HG02981 (cell line): ENCODE results near the gene FAM50B.

Experiments
- ATAC-seq: cut with Tn5 transposase; IDR thresholded peaks from one replicate; pipeline ENCODE4 v1.9.1; 2021; ENCODE audit warnings: mild to moderate bottlenecking, moderate library complexity; ENCODE audit not compliant: unreplicated experiment

FAM50B gene

DNA sequence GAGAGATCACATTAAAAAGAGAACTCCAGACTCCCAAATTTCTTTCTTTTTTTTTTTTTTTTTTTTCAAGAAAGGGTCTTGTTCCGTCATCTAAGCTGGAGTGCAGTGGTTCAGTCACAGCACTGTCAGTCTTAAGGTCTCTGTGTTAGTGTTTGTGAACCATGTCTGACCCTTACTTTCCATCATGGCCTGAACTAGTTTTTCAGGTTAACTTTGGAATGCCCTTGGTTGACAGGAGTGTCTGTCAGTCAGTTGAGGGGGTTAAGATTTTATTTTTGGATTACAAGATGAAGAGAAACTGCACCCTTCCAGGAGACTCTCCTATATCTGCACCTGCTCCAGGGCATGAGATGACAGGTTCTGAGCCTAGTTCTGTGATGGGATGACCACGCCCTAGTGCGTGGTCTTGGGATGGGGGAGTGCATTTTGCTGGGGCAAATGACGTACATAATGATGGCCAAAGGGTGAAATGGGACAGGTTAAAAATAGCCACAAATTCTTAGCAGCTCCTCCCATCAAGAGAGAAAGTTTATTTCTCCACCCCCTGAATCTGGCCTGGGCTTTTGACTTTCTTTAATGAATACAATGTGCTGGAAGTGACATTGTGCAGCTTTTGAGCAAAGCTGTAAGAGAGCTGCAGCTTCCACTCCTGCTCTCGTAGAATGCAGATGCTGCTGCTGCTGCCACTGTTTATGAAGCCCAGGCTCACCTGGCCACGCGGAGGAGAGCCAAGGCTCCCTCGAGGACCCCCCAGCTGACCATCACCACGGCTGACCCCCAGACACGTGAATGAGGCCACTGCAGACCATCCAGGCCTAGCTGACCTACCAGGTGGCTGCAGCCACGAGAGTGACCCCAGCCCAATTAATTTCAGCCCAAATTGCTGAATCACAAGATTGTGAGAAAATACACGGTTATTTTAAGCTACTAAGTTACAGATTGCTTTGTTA is 29.7 kb upstream of the FAM50B start:
- ATAC-seq: no peak

DNA sequence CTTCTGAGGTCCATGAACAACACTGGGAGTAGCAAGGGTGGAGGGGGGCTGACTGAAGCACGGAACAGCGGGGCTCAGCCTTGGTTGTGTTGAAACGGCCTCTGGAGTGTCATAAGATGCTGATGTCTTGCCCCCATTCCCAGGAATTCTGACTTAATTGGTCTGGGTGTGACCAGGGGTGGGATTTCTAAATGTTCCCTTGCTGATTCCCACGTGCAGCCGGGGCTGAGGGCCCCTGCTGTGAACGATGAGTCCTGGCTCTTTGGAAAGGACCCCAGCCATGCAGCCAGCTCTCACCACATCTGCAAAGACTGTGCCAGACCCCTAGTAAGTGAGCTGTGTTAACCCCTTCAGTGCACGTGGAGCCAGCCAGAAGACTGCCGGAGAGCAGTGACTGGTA is 28.6 kb upstream of the FAM50B start:
- ATAC-seq: no peak

DNA sequence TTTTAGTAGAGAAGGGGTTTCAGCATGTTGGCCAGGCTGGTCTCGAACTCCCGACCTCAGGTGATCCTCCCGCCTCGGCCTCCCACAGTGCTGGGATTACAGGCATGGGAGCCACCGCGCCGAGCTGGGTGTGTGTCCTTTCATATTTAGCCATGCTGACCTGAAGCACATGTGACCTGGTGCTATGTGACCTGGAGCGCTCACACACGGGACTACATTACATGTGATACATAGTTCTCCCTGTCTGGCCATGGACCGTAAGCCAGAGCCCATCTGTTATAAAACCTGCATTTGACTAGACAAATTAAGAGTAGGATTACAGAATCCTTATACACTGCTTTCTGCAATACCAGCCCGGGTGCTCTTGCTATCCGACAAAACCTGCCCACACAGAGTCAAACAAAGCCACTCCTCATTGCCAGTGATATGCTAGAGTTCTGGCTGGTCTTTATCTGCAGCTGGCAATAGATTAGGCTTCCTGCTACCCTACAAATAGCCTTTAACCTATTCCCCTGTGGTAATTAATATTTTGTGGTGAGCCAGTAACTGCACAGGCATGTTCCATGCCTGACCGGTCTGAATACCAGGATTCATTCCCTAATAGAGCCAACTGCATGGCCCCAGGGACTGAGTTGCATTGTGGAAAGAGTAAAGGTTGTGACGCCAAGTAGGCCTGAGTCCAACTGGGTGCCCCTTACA is 26.3 kb upstream of the FAM50B start:
- ATAC-seq: no peak

DNA sequence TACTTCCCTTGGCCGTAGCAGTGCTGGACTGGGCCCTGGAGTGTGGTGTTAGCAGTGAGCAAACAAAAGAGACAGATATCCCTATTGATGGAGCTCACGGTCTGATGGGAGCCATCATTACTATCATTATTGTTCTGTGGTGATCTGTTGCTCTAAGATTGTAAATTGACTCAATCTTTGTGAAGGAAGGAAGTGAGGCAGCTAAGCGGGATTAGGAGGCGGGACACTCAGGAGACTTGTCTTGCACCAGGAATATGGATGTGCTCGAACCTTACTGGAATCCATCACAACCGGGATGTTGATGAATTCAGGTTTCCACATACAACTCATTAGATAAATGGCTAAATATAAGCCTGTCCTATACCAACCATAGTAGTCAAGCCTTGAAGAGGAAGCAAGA is 25.5 kb upstream of the FAM50B start:
- ATAC-seq: no peak

DNA sequence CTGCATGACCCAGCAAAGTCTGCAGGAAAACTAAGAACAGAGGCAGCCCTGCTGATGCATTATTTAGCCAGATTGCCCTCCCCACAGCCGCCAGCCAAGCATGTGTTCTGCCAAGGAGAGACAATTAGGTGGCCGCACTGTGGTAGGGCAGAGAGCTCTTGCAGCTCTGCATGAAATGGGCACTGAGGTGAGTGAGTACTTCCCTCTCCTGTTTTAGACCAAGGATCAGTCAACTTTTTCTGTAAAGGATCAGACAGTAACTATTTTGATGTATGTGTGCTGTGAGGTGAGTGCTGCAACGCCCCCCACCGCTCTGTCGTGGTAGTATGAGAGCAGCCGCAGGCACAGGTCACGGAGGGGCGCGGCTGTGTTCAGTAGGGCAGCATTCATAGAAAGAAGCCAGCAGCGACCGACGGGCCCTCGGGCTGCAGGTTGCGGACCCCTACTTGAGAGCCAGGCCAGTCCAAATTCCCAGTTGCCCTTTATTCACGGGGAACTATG is 23.8 kb upstream of the FAM50B start:
- ATAC-seq: no peak

DNA sequence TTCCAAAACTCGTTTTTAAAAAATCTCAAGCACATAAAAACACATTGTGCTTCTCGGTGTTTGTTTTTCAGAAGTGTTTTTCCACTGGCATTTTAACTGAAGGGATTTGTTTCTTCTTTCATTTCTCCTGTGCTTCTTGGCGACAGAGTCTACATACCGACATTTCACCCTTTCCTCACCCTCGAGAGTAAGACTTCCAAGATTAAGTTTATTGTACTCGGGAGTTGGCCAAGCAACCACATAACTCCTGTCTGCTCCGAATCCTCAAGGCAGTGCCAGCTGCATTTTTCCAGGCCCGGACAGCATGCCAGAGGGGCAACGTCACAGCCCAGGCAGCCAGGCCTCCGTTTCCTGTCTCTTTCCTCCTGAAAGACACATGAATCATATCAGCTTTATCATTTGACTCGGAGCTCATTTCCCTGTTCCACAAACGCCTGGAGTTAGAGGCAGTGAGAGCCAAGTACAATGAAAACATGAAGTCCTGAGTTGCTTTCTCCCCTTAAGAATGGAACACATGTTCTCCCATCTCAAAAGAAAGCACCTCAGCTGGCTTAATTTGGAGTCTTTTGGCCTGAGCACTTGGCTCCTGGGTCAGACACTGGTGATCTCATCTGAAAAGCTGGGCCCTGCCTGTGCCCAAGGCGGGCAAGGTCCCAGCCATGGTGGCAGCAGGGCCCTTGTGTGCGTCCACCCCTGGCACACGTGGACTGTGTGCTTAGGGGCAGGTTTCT is 23.2 kb upstream of the FAM50B start:
- no peak for ATAC-seq

DNA sequence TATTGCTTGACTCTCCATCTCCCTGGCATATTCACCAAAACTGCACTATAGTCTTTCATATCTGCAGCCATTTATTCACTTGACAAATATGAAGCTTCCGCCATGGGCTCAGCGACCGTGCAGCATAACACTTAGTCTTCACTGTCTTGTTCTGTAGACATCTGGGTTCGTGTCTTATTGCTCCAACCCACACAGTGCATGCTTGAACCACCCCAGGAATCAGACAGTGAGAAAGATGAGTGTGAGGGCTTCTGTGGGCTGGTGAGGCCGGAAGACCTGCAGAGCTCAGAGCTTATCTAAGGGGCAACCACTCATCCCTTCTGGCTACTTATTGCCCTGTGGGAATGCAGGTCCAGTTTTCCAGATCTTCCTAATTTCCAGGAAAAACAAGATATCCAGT is 19.9 kb upstream of the FAM50B start:
- no peak for ATAC-seq

DNA sequence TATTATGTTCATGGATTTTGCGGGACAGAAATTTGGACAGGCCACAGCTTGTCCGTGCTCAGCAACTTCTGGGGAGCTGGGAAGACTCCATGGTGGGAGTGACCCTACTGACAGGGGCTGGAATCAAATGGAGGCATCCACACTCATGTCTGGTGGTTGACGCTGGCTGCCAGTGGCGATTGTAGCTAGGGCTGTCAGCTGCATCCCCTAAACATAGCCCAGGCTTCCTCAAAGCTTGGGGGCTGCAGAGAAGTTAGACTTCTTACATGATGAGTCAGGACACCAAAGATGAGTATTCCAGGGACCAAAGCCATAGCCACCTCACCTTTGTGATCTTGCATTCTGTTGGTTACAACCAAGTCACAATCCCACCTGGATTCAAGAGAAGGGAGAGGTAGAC is 18.4 kb upstream of the FAM50B start:
- ATAC-seq: no peak

DNA sequence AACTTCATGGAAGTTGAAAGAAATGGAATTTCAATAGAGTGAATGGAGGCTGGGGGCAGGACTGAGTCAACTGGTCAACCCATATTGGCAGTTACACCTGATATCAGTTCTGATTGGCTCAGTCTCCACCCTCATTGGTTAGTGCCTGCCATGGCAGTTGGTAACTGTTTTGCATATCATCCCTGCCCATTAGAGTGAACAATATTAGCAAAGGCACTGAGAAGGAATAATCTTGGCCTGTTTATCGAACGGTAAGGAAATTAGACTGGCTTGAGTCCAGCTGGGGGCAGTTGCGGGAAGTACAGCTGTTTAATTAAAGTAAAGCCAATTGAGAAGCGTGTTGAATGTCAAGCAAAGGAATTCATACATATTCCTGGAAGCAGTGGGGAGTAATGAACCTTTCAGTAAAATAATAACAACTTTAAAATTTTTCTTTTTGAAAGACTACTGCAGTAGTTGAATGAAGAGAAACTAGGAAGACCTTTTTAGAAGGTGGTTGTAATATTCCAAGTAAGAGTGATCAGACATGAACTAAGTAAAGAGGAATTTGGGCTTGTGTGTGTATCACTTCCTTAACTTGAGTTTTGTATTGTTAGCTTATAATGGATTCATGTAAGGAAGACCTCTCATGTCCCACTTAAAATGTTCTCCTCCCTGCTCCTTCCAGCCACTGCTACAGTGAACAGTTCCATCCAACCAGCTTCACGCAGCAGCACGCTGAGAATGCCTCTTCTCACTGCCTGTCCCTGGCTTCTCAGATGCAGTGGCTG is 17.2 kb upstream of the FAM50B start:
- no peak for ATAC-seq

DNA sequence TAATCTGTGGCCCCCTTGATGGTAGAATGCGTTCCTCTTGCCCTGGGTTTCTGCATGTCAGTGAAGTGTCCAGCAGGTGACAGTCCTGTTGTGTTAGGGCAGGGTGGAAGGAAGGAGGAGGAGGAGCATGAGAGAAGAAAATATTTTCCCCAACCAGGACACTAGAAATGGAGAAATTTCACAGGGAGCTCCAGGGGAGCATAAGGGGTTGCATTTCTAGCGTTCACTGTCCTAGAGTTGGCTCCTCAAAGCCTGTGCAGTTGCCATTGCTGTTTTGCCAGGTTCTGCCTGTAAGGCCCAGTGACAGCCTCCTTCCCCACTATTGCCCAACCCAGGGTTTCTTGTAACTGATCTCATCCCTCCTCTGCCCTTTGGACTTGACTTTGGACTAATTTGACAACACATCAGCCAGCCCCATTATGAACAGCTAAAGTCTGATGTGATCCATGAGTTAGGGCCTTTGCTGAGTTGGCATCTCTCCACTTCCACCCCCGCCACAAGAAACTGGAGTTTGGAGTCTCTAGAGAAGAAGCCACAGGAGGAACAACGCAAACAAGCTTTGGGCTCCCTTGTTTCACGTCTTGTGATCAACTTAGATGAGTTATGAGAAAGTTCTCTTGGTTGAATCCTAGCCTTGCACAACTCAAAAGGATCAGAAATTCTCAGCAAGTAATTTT is 14.0 kb upstream of the FAM50B start:
- ATAC-seq: no peak

DNA sequence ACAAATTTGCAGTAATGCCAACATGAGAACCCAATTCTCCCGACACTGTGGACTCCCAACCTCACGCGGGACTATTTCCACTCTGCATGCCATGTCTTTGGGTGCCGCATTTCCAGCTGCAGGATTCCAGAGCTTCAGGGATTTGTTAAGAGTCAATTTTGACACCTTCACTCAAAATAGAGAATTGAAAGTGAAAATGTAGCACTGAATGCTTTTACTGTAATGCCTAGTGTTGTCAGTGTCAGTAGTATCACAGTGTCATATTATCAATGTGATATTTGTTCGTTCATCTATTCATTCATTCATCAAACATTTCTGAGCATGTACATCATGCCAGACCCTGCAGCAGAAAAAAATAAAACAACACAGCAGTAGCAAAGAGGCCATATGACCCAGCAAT is 13.4 kb upstream of the FAM50B start:
- ATAC-seq: no peak

DNA sequence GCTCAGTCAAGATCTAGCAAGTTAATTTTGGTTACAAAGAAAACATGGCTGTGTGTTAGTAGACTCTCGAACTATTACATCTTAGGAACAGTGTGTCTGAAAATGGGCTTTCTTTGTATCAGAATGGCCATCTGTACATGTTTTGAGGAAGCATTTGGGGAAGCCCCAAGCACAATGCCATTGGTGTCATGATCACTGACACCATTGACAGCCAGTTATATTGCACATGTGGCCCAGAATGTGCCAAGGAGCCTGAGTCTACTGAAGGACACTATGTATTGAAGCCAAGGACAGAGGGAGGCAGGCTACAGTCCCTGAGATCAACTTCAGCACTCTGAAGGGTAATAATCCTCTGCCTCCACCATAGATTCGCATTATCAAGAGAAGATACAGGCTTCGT is 12.6 kb upstream of the FAM50B start:
- no peak for ATAC-seq

DNA sequence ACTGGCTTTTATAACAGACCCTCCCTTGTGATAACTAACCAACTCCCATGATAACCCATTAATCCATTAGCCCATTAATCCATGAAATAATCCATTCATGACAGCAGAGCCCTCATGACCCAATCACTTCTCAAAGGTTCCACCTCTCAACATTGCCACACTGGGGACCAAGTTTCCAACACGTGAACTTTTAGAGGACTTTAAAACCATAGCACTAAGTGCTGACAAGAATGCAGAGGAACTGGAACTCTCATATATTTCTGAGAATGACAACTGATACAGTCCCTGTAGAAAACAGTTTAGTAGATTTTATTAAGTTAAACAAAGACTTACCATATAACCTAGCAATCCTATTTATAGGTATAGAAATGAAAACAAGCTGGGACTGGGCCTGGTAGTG is 11.4 kb upstream of the FAM50B start:
- no peak for ATAC-seq

DNA sequence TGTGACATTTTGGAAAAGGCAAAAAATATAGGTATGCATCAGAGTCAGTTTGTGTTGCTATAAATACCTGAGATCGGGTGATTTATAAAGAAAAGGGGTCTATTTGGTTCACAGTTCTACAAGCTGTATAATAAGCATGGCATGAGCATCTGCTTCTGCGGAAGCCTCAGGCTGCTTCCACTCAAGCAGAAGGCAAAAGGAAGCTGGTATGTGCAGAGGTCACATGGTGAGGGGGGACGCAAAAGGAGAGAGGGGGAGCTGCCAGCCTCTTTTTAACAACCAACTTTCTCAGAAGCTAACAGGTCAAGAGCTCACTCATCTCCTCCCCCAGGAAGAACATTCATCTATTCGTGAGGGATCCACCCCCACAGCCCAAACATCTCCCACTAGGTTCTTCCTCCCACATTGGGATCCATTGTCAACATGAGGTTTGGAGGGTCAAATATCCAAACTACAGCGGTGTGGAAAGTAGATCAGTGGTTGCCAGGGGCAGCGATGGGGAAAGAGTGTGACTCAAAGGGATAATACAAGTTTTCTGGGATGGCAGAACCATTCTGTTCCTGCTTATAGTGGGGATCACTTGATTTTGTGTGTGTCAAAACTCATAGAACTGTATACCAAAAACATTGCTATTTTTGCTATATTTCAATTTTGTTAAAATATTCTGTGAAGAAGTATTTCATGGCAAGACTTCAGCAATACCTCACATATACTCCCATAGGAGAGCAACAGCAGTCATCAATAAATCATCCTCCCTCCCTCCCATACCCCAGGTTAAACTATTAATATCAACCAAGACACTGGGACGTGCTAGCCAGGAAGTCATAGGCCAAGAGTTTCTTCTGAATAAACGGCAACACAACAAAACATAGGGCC is 9.9 kb upstream of the FAM50B start:
- ATAC-seq: no peak

DNA sequence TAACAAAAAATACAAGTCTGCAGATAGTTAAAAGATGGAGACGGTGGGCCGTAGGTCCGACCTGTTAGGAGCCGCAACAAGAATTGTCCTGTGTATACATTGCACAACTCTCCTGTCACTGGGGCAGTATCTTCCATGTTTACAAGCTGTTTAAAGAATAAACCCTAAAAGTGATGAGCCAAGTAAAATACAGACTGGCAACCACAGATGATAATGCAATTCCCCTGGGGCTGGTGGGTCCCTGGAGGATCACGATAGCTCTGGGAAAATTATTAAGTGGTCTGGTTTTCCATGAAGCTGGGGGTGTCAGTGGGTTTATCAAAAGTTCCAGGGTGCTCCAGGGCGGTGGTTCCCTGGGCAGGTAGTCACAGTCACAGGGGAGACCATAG is 8.1 kb upstream of the FAM50B start:
- no peak for ATAC-seq

DNA sequence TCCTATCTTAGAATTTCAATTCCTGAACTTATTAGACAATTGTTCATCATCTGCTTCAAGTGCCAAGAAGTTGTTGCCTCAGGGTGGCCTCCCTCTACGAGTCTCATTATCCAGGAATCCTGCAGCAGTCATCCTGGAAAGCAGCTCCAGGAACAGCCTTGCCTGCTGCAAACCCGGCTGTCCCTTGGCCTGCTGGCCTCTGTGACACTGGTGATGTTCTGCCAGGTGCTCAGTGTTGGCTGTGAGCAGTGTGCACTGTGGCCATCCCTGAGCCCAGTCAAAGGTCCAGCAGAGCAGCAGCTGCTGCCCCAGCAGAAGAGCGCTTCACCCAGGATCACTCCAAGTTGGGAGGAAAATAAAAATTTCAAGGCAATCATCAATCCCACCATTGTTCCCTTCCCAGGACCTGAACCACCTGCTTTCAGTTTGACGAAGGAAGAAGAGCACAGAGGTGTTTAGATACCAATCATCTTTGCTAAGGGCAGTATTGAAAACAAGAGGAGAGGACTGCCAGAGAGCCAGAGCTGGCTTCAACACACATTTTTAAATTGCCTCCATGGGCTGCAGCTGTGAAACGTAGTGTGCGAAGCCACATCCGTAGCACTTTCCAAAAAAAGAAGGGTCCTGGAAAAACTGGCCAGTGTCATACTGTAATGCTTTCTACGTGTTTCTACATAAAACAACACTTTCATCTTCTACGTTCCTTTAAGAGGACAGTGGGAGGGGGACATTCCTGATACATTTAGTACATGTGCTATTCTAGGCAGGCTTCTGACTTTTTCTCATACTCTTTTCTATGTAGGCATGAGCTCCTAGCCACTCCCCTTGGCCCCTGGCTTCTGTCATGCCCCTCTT is 7.2 kb upstream of the FAM50B start:
- ATAC-seq: no peak

DNA sequence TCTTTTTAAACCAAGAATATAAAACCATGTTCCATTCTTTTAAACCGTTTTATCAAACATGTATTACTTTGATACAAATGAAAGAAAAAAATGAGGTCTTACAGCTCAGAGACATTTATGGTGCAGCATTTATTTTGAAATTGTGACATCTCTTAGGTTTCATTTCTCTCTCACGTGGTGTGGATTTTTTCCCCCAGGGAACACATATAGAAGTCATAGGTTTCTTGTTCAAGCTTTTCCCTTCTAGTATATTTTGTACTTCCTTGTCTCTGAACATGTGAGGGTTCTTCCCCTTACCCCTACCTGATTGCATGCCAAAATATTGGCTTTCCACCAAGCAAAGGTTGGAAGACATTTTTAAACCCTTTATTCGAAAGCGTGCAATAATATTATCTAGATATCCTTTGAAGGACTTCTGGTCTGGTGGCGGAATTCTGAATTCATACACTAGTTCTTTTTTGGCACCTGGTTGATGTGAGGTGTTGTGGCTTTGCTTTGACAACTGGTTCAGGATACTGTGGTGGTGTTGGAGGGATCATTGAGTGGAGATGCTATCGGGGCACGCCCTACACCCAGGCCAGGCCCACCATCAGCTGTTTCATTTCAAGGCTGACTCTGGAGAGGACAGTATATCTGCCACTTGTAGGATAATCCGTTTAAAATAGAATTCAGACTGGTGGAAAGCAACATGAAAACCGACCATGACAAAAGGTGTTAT is 5.6 kb upstream of the FAM50B start:
- no peak for ATAC-seq

DNA sequence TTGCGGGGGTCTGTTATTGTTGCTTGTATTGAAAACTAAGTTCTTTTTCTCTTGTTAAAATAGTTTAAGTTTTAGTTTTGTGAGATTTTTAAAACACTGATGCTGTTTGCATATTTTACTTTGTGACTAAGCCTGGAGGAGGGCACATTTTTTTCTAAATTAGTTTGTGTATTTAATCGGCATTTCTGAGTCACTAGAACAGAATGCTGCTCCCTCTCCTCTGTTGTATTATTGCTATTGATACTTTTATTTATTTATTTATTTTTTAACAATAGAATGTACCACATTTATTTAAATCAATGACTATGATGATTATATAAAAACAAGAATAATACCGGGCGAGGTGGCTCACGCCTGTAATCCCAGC is 5.1 kb upstream of the FAM50B start:
- no peak for ATAC-seq
